Measurements from ENCODE around the gene FOXO3B.
"Not testable (repeated sequence)": the region's sequence is repeated elsewhere in the genome, so short reads cannot be mapped to it uniquely, and the experiment has no call there.

DNA sequence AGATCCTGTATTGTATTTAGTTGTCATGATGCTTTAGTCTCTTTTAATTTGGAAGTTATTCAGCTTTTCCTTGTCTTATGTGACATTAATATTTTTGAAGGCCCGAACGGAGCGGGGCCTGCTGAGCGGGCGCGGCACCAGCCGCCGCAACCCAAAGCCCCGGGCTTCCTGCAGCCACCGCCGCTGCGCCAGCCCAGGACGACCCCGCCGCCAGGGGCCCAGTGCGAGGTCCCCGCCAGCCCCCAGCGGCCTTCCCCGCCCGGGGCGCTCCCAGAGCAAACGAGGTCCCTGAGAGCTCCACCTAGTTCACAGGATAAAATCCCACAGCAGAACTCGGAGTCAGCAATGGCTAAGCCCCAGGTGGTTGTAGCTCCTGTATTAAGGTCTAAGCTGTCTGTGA is 32.0 kb downstream of the FOXO3B start:
- TF ChIP-seq, protein P1, sequence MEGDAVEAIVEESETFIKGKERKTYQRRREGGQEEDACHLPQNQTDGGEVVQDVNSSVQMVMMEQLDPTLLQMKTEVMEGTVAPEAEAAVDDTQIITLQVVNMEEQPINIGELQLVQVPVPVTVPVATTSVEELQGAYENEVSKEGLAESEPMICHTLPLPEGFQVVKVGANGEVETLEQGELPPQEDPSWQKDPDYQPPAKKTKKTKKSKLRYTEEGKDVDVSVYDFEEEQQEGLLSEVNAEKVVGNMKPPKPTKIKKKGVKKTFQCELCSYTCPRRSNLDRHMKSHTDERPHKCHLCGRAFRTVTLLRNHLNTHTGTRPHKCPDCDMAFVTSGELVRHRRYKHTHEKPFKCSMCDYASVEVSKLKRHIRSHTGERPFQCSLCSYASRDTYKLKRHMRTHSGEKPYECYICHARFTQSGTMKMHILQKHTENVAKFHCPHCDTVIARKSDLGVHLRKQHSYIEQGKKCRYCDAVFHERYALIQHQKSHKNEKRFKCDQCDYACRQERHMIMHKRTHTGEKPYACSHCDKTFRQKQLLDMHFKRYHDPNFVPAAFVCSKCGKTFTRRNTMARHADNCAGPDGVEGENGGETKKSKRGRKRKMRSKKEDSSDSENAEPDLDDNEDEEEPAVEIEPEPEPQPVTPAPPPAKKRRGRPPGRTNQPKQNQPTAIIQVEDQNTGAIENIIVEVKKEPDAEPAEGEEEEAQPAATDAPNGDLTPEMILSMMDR (IDR thresholded peaks at IDR 0.05), result not testable (repeated sequence)
- TF ChIP-seq, protein P2, sequence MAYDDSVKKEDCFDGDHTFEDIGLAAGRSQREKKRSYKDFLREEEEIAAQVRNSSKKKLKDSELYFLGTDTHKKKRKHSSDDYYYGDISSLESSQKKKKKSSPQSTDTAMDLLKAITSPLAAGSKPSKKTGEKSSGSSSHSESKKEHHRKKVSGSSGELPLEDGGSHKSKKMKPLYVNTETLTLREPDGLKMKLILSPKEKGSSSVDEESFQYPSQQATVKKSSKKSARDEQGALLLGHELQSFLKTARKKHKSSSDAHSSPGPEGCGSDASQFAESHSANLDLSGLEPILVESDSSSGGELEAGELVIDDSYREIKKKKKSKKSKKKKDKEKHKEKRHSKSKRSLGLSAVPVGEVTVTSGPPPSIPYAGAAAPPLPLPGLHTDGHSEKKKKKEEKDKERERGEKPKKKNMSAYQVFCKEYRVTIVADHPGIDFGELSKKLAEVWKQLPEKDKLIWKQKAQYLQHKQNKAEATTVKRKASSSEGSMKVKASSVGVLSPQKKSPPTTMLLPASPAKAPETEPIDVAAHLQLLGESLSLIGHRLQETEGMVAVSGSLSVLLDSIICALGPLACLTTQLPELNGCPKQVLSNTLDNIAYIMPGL (CRISPR knock-in tag; IDR thresholded peaks at IDR 0.05; ENCODE audit: borderline replicate concordance), result not testable (repeated sequence)
- TF ChIP-seq, protein P3, sequence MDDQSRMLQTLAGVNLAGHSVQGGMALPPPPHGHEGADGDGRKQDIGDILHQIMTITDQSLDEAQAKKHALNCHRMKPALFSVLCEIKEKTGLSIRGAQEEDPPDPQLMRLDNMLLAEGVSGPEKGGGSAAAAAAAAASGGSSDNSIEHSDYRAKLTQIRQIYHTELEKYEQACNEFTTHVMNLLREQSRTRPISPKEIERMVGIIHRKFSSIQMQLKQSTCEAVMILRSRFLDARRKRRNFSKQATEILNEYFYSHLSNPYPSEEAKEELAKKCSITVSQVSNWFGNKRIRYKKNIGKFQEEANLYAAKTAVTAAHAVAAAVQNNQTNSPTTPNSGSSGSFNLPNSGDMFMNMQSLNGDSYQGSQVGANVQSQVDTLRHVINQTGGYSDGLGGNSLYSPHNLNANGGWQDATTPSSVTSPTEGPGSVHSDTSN (IDR thresholded peaks at IDR 0.05), result not testable (repeated sequence)
- not testable (repeated sequence) for TF ChIP-seq RAD21 (conservative IDR thresholded peaks at IDR 0.05 in 1 of 2, IDR thresholded peaks at IDR 0.05 in 1 of 2); POLR2A (IDR thresholded peaks at IDR 0.05; ENCODE audit: low read length); MAZ (IDR thresholded peaks at IDR 0.05; ENCODE audit: borderline replicate concordance, low read depth, low read length); SMC3 (IDR thresholded peaks at IDR 0.05); ESRRA (IDR thresholded peaks at IDR 0.05; ENCODE audit: borderline replicate concordance, low read length); KDM5A (IDR thresholded peaks at IDR 0.05)
- TF ChIP-seq, protein P4, sequence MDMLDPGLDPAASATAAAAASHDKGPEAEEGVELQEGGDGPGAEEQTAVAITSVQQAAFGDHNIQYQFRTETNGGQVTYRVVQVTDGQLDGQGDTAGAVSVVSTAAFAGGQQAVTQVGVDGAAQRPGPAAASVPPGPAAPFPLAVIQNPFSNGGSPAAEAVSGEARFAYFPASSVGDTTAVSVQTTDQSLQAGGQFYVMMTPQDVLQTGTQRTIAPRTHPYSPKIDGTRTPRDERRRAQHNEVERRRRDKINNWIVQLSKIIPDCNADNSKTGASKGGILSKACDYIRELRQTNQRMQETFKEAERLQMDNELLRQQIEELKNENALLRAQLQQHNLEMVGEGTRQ (IDR thresholded peaks at IDR 0.05), result not testable (repeated sequence)

All from A549 (cell line).